K562 (cell line): Measurements from ENCODE around the gene CD164. TPM values are rescaled to one million over a fixed set of nuclear protein-coding genes. Genes with fewer than 3 reads are reported as not detected.
A peak's percentile ranks its signal among the peaks of the same experiment; 100 is the strongest.

Experiments used
- ATAC-seq: fragments of 200-7000 bp; cut with Tn5 transposase; 3 replicates; pipeline ENCODE4 v1.9.1; 2020; ENCODE audit warnings: moderate library complexity
- BruUV-seq: library from RNA; stranded (reverse); fragments of 400-500 nt; replicated peaks from 2 replicates; lab custom pipeline; 2021; lab: Mats Ljungman, UMichigan
- CTCF ChIA-PET: fragments of 300-600 bp; formaldehyde crosslinking; extraction: SDS; loops from one replicate; lab custom pipeline; 2021; ENCODE audit warnings: low intra/inter-chr PET ratio; lab: Yijun Ruan, JAX
- POLR2A ChIA-PET: fragments of 300-600, 350-650 bp; sonication (Branson Sonifier 250); formaldehyde crosslinking; extraction: SDS; loops from one replicate; lab custom pipeline; 2021; ENCODE audit warnings: antibody characterized with exemption, inconsistent platforms; lab: Yijun Ruan, JAX
- DNase-seq, 4 experiments: peaks; one replicate each; pipeline versions ENCODE4 v3.0.0 to v3.0.0-alpha.2; 2011 to 2018; ENCODE audit warnings: low spot score in 3 of 4, mixed read lengths in 3 of 4; ENCODE audit errors: extremely low read depth in 1 of 4
- FAIRE-seq: peaks from 2 replicates; lab custom pipeline; 2011; peaks lifted over from hg19 to GRCh38; lab: Jason Lieb, UNC
- H2AFZ ChIP-seq: 2 replicates; pipeline ENCODE4 v1.6.0; 2011; ENCODE audit warnings: low read depth, low read length, control low read depth, inconsistent platforms
- H3K27ac ChIP-seq: fragments of 200-600 bp; 3 replicates; pipeline ENCODE4 v1.8.0; 2011; ENCODE audit warnings: low read depth, mild to moderate bottlenecking, control low read depth, inconsistent platforms, low read length, moderate library complexity, mixed read lengths; ENCODE audit errors: extremely low read depth
- H3K27me3 ChIP-seq, 2 experiments: fragments of 300-600 bp in 1 of 2; 2 replicates in 1 of 2; 3 replicates in 1 of 2; pipeline versions ENCODE4 v1.6.0 to v1.8.0; 2011; ENCODE audit warnings: inconsistent platforms in 2 of 2, low read length in 2 of 2, mild to moderate bottlenecking in 1 of 2, mixed read lengths in 1 of 2, moderate library complexity in 1 of 2; ENCODE audit not compliant: control insufficient read depth in 2 of 2, insufficient read depth in 2 of 2
- H3K36me3 ChIP-seq: fragments of 300-600 bp; 3 replicates; pipeline ENCODE4 v1.8.0; 2011; ENCODE audit warnings: mild to moderate bottlenecking, low read length, inconsistent platforms; ENCODE audit not compliant: control insufficient read depth, insufficient read depth
- H3K4me1 ChIP-seq, 2 experiments: fragments of 200-600 bp in 1 of 2; replicated peaks in 1 of 2; 2 replicates in 1 of 2; 3 replicates in 1 of 2; pipeline versions ENCODE4 v1.5.1 to v1.8.0; 2011; ENCODE audit warnings: inconsistent platforms in 2 of 2, low read length in 2 of 2, mild to moderate bottlenecking in 1 of 2, mixed read lengths in 1 of 2, moderate library complexity in 1 of 2; ENCODE audit not compliant: control insufficient read depth in 2 of 2, insufficient read depth in 2 of 2
- H3K4me2 ChIP-seq: 2 replicates; pipeline ENCODE4 v1.6.1; 2011; ENCODE audit warnings: low read length, control low read depth, inconsistent platforms, mixed read lengths; ENCODE audit not compliant: insufficient read depth
- H3K4me3 ChIP-seq: fragments of 200-600 bp; sonication (generic), shearing (Covaris generic); 2 replicates; pipeline ENCODE4 v1.5.1; 2016; ENCODE audit warnings: control low read depth, inconsistent platforms
- H3K79me2 ChIP-seq: fragments of 200-600 bp; 3 replicates; pipeline ENCODE4 v1.8.0; 2011; ENCODE audit warnings: low read length, inconsistent platforms; ENCODE audit not compliant: control insufficient read depth, insufficient read depth
- H3K9ac ChIP-seq, 2 experiments: 2 replicates each; pipeline versions ENCODE4 v1.6.0 to v1.6.1; 2011; ENCODE audit warnings: low read depth in 2 of 2, low read length in 2 of 2, control low read depth in 1 of 2, inconsistent platforms in 1 of 2, mild to moderate bottlenecking in 1 of 2, mixed read lengths in 1 of 2; ENCODE audit not compliant: insufficient read depth in 1 of 2
- H3K9me1 ChIP-seq: one replicate; pipeline ENCODE4 v1.6.0; 2011; ENCODE audit warnings: inconsistent platforms, mild to moderate bottlenecking, low read length, moderate library complexity; ENCODE audit not compliant: control insufficient read depth, insufficient read depth
- H3K9me3 ChIP-seq: replicated peaks from 2 replicates; pipeline ENCODE4 v1.5.1; 2011; ENCODE audit warnings: low read depth, low read length, inconsistent platforms; ENCODE audit not compliant: control insufficient read depth, insufficient read depth
- H4K20me1 ChIP-seq: replicated peaks from 2 replicates; pipeline ENCODE4 v1.6.1; 2011; ENCODE audit warnings: low read length, inconsistent platforms, mixed read lengths; ENCODE audit not compliant: control insufficient read depth, insufficient read depth
- ARID1B ChIP-seq: fragments of 450-650 bp; IDR thresholded peaks from 2 replicates; pipeline ENCODE4 v1.6.1; 2016; ENCODE audit warnings: antibody characterized with exemption, mild to moderate bottlenecking, inconsistent platforms
- ATF6 ChIP-seq: sonication (generic); formaldehyde crosslinking; IDR thresholded peaks from 2 replicates; pipeline ENCODE4 v1.4.0; 2020; ENCODE audit warnings: mild to moderate bottlenecking, missing genetic modification reagents
- FOXP4 ChIP-seq: sonication (generic); formaldehyde crosslinking; IDR thresholded peaks from 2 replicates; pipeline ENCODE4 v1.8.0; 2022; ENCODE audit warnings: mild to moderate bottlenecking, missing genetic modification reagents, borderline replicate concordance
- GATA2 ChIP-seq: sonication (generic); formaldehyde crosslinking; IDR thresholded peaks from 2 replicates; pipeline ENCODE4 v1.4.0; 2020; ENCODE audit warnings: mild to moderate bottlenecking, missing genetic modification reagents
- GTF2E2 ChIP-seq: fragments of 200-800 bp; sonication (Bioruptor generic); IDR thresholded peaks from 2 replicates; pipeline ENCODE4 v1.6.1; 2016; ENCODE audit warnings: missing genetic modification characterization, missing compliant biosample characterization
- HDAC1 ChIP-seq, 2 experiments: fragments of 450-650 bp; IDR thresholded peaks; 2 replicates each; pipeline ENCODE4 v1.6.1; 2016 to 2017; ENCODE audit warnings: inconsistent platforms in 1 of 2, mild to moderate bottlenecking in 1 of 2, moderate library complexity in 1 of 2
- MAX ChIP-seq: sonication (generic); formaldehyde crosslinking; IDR thresholded peaks from 2 replicates; pipeline ENCODE4 v1.9.0; 2022; ENCODE audit warnings: mild to moderate bottlenecking, missing genetic modification reagents
- MTA3 ChIP-seq: fragments of 450-650 bp; formaldehyde crosslinking; IDR thresholded peaks from 2 replicates; pipeline ENCODE4 v1.6.1; 2017; ENCODE audit warnings: mild to moderate bottlenecking, borderline replicate concordance
- RAD21 ChIP-seq, 2 experiments: fragments of 250-450 bp in 1 of 2; fragments of 450-650 bp in 1 of 2; sonication (Bioruptor Pico) in 1 of 2; formaldehyde crosslinking in 1 of 2; IDR thresholded peaks in 1 of 2; conservative IDR thresholded peaks in 1 of 2; 2 replicates each; pipeline versions ENCODE4 v1.4.0 to v1.8.0; 2020 to 2022; ENCODE audit warnings: mild to moderate bottlenecking in 2 of 2, moderate library complexity in 1 of 2
- RNF2 ChIP-seq: sonication (generic); IDR thresholded peaks from 2 replicates; pipeline ENCODE4 v1.6.1; 2016
- SMAD4 ChIP-seq: fragments of 250-450 bp; sonication (Bioruptor Pico); conservative IDR thresholded peaks from 2 replicates; pipeline ENCODE4 v1.8.0; 2021; ENCODE audit warnings: inconsistent platforms, mild to moderate bottlenecking, moderate library complexity
- TCF15 ChIP-seq: fragments of 250-450 bp; sonication (Bioruptor Pico); IDR thresholded peaks from 2 replicates; pipeline ENCODE4 v1.8.0; 2022; ENCODE audit warnings: moderate library complexity, mild to moderate bottlenecking, inconsistent platforms
- ZBTB34 ChIP-seq: fragments of 250-450 bp; sonication (Bioruptor Pico); IDR thresholded peaks from 2 replicates; pipeline ENCODE4 v1.8.0; 2021; ENCODE audit warnings: mild to moderate bottlenecking, moderate library complexity
- ZKSCAN1 ChIP-seq: fragments of 150-350 bp; IDR thresholded peaks from 2 replicates; pipeline ENCODE4 v1.6.1; 2016; ENCODE audit warnings: low read depth, low read length
- ZNF134 ChIP-seq: fragments of 250-450 bp; sonication (Bioruptor Pico); conservative IDR thresholded peaks from 2 replicates; pipeline ENCODE4 v1.4.0; 2020
- ZNF212 ChIP-seq: fragments of 450-650 bp; formaldehyde crosslinking; IDR thresholded peaks from 2 replicates; pipeline ENCODE4 v1.4.0; 2020; ENCODE audit warnings: mild to moderate bottlenecking
- WGBS: fragments of 100-300 bp; shearing (Covaris generic); methylation state at CpG from one replicate; pipeline ENCODE4 v1.1.6; 2016; ENCODE audit warnings: low coverage, mixed read lengths; ENCODE audit not compliant: insufficient coverage; ENCODE audit errors: missing lambda C conversion rate; 5-methylcytosine and 5-hydroxymethylcytosine counted together
- in situ Hi-C: fragments of 300-500 bp; cut with MboI; formaldehyde crosslinking; loops from 4 replicates; pipeline ENCODE4 v1.15.0; 2018; ENCODE audit warnings: inconsistent platforms, mixed read lengths
- intact Hi-C: fragments of 100-400 bp; cut with micrococcal nuclease; formaldehyde crosslinking; loops from 2 replicates; pipeline ENCODE4 v1.14.2; 2022
- polyA plus RNA-seq, 8 experiments: library from polyadenylated mRNA; depleted of rRNA in 4 of 8; stranded (reverse) in 5 of 8; unstranded in 3 of 8; fragments of >200 nt; fragmentation: Nextera tagmentation in 2 of 8; fragmentation: Illumina TruSeq in 1 of 8; extraction: Ambion mirVana in 2 of 8; extraction: Trizol in 1 of 8; gene quantifications; 2 replicates each; pipeline versions ENCODE4 v1.2.1 to v1.2.3, GENCODE V29; 2011 to 2014; ENCODE audit warnings: inconsistent platforms in 1 of 8, missing spikeins in 1 of 8
- total RNA-seq, 7 experiments: library from RNA; depleted of rRNA in 6 of 7; stranded (reverse); fragments of >200 nt in 6 of 7; fragmentation: Illumina TruSeq in 2 of 7; extraction: Trizol in 2 of 7; gene quantifications; 2 replicates each; pipeline versions ENCODE4 v1.2.1 to v1.2.3, GENCODE V29; 2011 to 2021; ENCODE audit warnings: low replicate concordance in 1 of 7

CD164 gene
- total and polyA plus RNA-seq, 9 of the 15 experiments (the other 6 are each of a cell fraction or from before 2014, with no cell fraction given): 79.5 to 317 (median 165) TPM

- H3K4me1 ChIP-seq: peaks cover 27 to 39% of the 10 kb centered on the region in 2 experiments
- BruUV-seq: no TSS peak
- no peaks in the 10 kb centered on the region for H3K36me3 ChIP-seq
- H2AFZ ChIP-seq: peak overlapping the region; percentile 65
- H3K27me3 ChIP-seq: no peaks in the 10 kb centered on the region
- H3K4me3 ChIP-seq: no peak overlapping the region
- no peaks in the 10 kb centered on the region for H3K79me2 ChIP-seq
- in situ Hi-C loops (no loop called here), intact Hi-C loops (no loop called here)
- peak overlapping the region; percentile 33; the same call in 1 of the 2 replicates for H3K4me2 ChIP-seq
- no peaks in the 10 kb centered on the region for H4K20me1 ChIP-seq
- no peaks in the 10 kb centered on the region for H3K9me1 ChIP-seq
- DNase-seq (peak; percentile 30 to 58 (median 38)), ATAC-seq (peak; percentile 41), FAIRE-seq (peak; percentile 40)
- 46% methylated on average over 5 of the region's 5 CpGs for WGBS
- no peaks in the 10 kb centered on the region for H3K9me3 ChIP-seq
- ChIA-PET CTCF (no interaction called here), POLR2A (no interaction called here)
- no peak overlapping the region; the same call in 2 of the 3 replicates for H3K27ac ChIP-seq
- H3K9ac ChIP-seq: peak overlapping the region in 1 of 2 experiments; percentile 82; a peak in 2 of 4 replicates
- TF ChIP-seq GTF2E2 (tag) (no peak), TCF15 (CRISPR knock-in tag) (no peak), RAD21 (CRISPR knock-in tag; conservative IDR thresholded peaks at IDR 0.05 in 1 of 2, IDR thresholded peaks at IDR 0.05 in 1 of 2) (peak in 1 of 2 experiments; percentile 13; a peak in 1 of 4 replicates), ZKSCAN1 (peak; percentile 62; the same call in 1 of the 2 replicates), SMAD4 (peak; percentile 59; the same call in 1 of the 2 replicates), MTA3 (0 out of 2 replicates have a peak, but pooled peaks have one; percentile 48), ZNF212 (no peak), RNF2 (no peak), ATF6 (CRISPR knock-in tag) (0 out of 2 replicates have a peak, but pooled peaks have one; percentile 62), FOXP4 (CRISPR knock-in tag) (no peak), ZNF134 (no peak), HDAC1 (IDR thresholded peaks at IDR 0.05) (0 out of 4 replicates have a peak, but pooled peaks of 1 of the 2 experiments have one; percentile 34), MAX (CRISPR knock-in tag) (0 out of 2 replicates have a peak, but pooled peaks have one; percentile 44), GATA2 (peak; percentile 82), ARID1B (peak; percentile 48; the same call in 1 of the 2 replicates), ZBTB34 (CRISPR knock-in tag) (peak; percentile 87)
These were observed 39.8 kb downstream of the CD164 start for GRCh38 chr6:109342506-109342905.
